ENCODE results near the gene SLC38A1.

The SLC38A1 gene

GRCh38 chr12:46160981-46161690, 107.7 kb downstream of the SLC38A1 start:
- no peak for DNase-seq

- peak; percentile 38 for DNase-seq
These were observed 108.5 kb downstream of the SLC38A1 start for GRCh38 chr12:46160101-46160980.

GRCh38 chr12:46159309-46159901, 109.4 kb downstream of the SLC38A1 start:
- no peak for DNase-seq

- no peak for DNase-seq
These were observed 110.3 kb downstream of the SLC38A1 start for GRCh38 chr12:46158501-46158900.

- DNase-seq: no peak
These were observed 114.4 kb downstream of the SLC38A1 start for GRCh38 chr12:46154221-46154985.

- DNase-seq: no peak
These were observed 115.5 kb downstream of the SLC38A1 start for GRCh38 chr12:46153268-46153872.

GRCh38 chr12:46152456-46152855, 116.4 kb downstream of the SLC38A1 start:
- no peak for DNase-seq

GRCh38 chr12:46150735-46151134, 118.1 kb downstream of the SLC38A1 start:
- DNase-seq: no peak

GRCh38 chr12:46149905-46150304, 118.9 kb downstream of the SLC38A1 start:
- no peak for DNase-seq

GRCh38 chr12:46149079-46149464, 119.8 kb downstream of the SLC38A1 start:
- no peak for DNase-seq

- DNase-seq: no peak
These were observed 120.3 kb downstream of the SLC38A1 start for GRCh38 chr12:46148327-46149078.

GRCh38 chr12:46147144-46147543, 121.7 kb downstream of the SLC38A1 start:
- DNase-seq: no peak

- DNase-seq: no peak
These were observed 123.0 kb downstream of the SLC38A1 start for GRCh38 chr12:46145881-46146280.

GRCh38 chr12:46144433-46144832, 124.4 kb downstream of the SLC38A1 start:
- no peak for DNase-seq

- no peak for DNase-seq
These were observed 132.6 kb downstream of the SLC38A1 start for GRCh38 chr12:46136249-46136648.

- no peak for DNase-seq
These were observed 133.1 kb downstream of the SLC38A1 start for GRCh38 chr12:46135750-46136149.

- no peak for DNase-seq
These were observed 134.0 kb downstream of the SLC38A1 start for GRCh38 chr12:46134852-46135251.

- no peak for DNase-seq
These were observed 134.5 kb downstream of the SLC38A1 start for GRCh38 chr12:46134205-46134811.

- DNase-seq: no peak
These were observed 135.1 kb downstream of the SLC38A1 start for GRCh38 chr12:46133751-46134150.
